CD4-positive, alpha-beta T cell treated with Interleukin-6 at 100 ng/mL for 8 hours (primary cell): Measurements from ENCODE around the gene ZNF581.

Source experiments
- DNase-seq: peaks from one replicate; pipeline ENCODE4 v3.0.0-alpha.2; 2020; ENCODE audit warnings: mixed read lengths, low spot score

Gene ZNF581

GRCh38 chr19:55648585-55649267, 5.3 kb downstream of the ZNF581 start:
- DNase-seq = no peak

- DNase-seq = no peak
These were observed 6.0 kb downstream of the ZNF581 start for GRCh38 chr19:55649268-55650125.

GRCh38 chr19:55650126-55650557, 6.7 kb downstream of the ZNF581 start:
- no peak for DNase-seq

GRCh38 chr19:55650602-55651230, 7.3 kb downstream of the ZNF581 start:
- DNase-seq = no peak

GRCh38 chr19:55651236-55651635, 7.8 kb downstream of the ZNF581 start:
- DNase-seq = no peak

GRCh38 chr19:55652311-55653128, 9.1 kb downstream of the ZNF581 start:
- no peak for DNase-seq

GRCh38 chr19:55653651-55654322, 10.3 kb downstream of the ZNF581 start:
- DNase-seq = peak; percentile 99

GRCh38 chr19:55654323-55654867, 10.9 kb downstream of the ZNF581 start:
- DNase-seq = peak; percentile 100

- DNase-seq = peak; percentile 97
These were observed 11.6 kb downstream of the ZNF581 start, which contains the start of gene U2AF2 for GRCh38 chr19:55654868-55655647. TSS of gene U2AF2 (plus strand) at chr19:55655035. CDS start at chr19:55655105, 70 bp downstream.

- DNase-seq = no peak
These were observed 12.2 kb downstream of the ZNF581 start for GRCh38 chr19:55655648-55656040.

- DNase-seq = no peak
These were observed 13.1 kb downstream of the ZNF581 start for GRCh38 chr19:55656552-55656951.

- no peak for DNase-seq
These were observed 13.7 kb downstream of the ZNF581 start for GRCh38 chr19:55656988-55657747.

GRCh38 chr19:55658846-55659459, 15.5 kb downstream of the ZNF581 start:
- DNase-seq = no peak

GRCh38 chr19:55659822-55660221, 16.4 kb downstream of the ZNF581 start:
- DNase-seq = no peak

GRCh38 chr19:55660404-55660803, 17.0 kb downstream of the ZNF581 start:
- no peak for DNase-seq

GRCh38 chr19:55660991-55661390, 17.5 kb downstream of the ZNF581 start:
- DNase-seq = no peak

GRCh38 chr19:55661826-55662225, 18.4 kb downstream of the ZNF581 start:
- no peak for DNase-seq

- DNase-seq = no peak
These were observed 20.5 kb downstream of the ZNF581 start for GRCh38 chr19:55663846-55664536.
